GM20431 (cell line): ENCODE results near the gene GPR107.

Experiments used
- in situ Hi-C: fragments of 300-500 bp; cut with MseI, MboI; formaldehyde crosslinking; loops from one replicate; pipeline ENCODE4 v1.15.0; 2020; ENCODE audit warnings: low sequenced_read_pairs; ENCODE audit not compliant: unreplicated experiment

GPR107 gene

DNA sequence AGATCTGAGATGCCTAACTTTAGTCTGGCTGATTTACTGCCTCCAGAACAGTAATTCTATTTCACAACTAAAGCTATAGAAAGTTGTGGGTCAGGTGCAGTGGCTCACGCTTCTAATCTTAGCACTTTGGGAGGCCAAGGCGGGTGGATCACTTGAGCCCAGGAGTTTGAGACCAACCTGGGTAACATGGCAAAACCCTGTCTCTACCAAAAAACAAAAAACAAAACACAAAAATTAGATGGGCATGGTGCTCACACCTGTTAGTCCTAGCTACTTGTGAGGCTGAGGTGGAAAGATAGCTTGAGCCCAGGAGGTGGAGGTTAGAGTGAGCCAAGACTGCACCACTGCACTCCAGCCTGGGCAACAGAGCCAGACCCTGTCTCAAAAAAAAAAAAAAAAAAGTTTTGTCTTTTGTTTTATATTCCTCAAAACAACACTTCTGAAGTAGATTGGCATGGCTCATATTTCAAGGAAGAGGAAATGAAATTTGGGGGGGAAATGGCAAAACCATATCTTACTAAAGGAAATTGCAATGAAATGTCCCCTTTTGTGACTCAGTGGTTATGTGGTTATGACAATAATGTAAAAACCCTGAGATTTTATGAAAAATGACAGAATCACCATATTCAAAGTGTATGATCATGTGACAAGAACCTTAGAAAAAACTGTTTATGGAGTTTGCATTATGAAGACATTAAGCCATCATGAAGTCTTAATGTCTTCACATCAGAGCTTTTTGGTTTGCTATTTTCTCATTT lies 26.9 kb upstream of the GPR107 start:
- in situ Hi-C loops = no loop called here

DNA sequence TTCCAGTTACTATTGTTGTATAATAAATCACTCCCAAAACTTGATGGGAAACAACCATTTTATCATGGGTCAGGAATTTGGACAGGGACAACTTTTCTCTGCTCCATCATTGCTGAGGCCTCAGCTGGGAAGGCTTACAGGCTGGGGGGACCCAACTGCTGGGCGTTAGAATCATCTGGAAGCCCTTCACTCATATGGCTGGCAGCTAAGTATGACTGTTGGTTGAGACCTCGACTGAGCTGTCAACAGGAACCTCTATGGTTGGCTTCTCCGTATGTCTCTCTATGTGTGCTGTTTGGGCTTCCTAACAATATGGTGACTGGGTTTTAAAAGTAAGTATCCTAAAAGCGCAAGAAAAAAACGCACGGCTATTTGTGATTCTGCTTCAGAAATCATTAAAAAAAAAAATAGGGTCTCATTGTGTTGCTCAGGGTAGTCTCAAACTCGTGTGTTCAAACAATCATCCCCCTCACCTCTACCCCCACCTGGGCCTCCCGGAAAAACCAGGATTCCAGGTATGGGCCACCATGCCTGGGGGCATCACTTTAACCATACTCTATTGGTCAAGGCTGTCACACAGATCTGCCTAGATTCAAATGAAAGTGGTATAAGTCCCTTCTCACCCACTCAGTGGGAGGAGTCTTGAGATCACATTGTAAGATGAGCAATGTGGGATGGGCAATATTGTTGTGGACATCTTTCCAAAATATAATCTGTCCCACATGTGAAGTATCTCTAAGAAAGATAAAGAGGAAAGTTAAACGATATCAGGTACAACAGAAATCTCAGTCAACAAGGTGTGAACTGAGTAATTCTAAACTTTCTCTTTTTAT lies 26.0 kb upstream of the GPR107 start:
- in situ Hi-C loops = no loop called here

DNA sequence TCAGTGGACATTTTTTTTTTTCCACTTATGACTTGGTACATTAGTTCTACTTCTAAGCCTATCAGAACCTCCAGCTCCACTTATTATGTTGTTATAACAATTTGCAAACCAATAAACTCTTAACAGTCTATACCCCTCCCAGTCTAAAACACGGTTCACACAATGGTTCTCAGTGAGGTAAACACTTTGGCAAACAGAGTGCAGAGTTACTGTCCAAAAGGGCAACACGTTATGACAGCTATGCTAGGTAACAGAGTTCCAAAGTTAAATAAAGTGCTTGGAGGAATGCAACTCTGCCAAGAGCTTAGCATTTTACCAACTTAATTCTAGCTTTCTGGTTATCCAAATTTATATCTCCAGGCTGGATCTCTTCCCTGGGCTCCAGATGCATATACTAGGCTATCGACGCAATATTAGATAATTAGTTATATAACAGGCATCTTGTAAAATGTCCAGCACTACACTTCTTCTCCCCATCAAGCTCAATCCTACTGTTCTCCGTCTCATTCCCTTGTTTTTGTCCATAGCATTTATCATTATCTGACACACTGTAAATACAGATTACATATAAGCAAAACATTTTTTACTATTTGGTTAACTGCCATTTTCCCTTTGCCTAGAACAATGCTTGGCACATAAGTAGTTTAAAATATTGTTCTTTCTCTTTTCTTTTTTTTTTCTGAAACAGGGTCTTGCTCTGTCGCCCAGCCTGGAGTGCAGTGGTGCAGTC lies 25.0 kb upstream of the GPR107 start:
- in situ Hi-C loops = no loop called here

DNA sequence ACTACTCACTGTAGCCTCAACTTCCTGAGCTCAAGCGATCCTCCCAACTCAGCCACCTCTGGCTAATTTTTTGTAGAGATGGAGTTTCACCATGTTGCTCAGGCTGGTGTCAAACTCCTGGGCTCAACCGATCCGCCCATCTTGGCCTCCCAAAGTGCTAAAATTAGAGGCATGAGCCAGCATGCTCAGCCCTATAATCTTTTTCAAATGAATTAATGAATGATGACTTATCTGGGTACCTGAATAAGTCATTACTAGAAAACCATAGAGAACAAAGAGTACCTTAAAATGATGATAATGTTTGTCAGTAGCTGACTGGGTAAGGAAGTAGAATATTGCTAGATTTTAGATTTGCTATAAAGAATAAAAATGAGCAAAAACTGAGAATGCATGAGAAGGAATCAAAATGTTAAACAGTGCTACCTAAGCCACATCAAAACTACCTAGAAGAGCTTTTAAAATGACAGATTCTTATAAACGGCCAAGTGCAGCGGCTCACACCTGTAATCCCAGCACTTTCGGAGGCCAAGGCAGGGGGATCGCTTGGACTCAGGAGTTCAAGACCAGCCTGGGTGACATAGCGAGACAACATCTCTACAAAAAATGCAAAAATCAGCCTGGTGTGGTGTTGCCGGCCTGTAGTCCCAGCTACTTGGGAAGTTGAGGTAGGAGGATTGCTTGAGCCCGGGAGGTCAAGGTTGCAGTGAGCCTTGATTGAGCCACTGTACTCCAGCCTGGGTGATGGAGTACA lies 24.3 kb upstream of the GPR107 start:
- in situ Hi-C loops = no loop called here

DNA sequence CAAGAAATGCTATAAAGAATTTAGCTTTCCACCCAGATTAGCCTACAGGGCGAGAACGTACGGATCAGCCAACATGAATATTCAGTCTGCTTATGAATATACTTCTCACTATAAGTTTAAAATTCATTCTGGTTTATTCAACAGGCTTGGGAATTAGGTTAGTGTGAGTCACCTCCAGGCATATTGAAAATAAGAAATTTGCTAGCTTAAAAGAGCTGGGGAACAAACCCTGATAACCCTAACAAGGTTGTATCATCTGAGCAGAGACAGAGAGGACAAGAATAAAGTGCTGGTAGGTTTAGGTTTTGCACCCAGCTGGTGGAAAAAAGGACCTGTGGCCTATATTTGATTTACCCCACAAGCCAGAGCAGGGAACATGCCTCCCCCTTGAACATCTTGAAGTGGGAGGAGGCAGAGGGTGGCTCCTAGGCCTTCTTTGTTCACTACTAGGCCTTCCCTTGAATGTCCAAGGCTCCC lies 23.0 kb upstream of the GPR107 start:
- in situ Hi-C loops = no loop called here

DNA sequence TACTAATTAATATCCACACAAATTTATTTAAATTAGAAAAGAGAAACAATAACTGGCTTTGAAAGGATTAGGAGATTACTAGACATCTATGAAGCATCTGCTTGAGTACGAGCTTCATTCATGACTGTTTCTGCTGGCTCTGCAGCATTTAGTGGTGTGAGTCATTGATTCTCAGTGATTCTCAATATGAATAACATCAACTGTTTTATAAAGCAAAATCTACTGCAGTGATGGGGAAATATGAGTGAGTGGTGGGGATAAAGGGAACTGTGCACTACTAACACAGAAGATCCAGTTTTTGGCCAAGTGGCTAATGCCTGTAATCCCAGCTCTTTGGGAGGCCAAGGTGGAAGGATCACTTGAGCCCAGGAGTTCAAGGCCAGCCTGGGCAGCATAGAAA lies 19.1 kb upstream of the GPR107 start:
- in situ Hi-C loops = no loop called here

DNA sequence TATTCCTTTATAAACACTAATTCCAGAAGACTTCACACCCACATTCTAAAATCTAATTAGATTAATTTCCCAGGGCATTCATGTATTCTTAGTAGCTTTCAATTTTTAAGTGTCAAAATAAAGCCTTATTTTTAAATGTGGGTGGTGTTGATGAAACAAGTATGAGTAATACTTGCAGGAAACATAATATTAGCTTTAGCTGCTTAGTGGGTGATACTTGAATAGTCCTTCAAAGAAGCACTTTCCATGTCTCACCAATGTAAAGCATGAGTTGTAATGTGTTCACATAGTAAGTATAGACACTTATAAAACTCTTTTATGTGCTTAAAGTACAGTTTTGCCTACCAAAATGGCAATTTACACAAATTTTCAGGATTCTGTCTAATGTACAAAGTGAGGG lies 17.6 kb upstream of the GPR107 start:
- in situ Hi-C loops = no loop called here

DNA sequence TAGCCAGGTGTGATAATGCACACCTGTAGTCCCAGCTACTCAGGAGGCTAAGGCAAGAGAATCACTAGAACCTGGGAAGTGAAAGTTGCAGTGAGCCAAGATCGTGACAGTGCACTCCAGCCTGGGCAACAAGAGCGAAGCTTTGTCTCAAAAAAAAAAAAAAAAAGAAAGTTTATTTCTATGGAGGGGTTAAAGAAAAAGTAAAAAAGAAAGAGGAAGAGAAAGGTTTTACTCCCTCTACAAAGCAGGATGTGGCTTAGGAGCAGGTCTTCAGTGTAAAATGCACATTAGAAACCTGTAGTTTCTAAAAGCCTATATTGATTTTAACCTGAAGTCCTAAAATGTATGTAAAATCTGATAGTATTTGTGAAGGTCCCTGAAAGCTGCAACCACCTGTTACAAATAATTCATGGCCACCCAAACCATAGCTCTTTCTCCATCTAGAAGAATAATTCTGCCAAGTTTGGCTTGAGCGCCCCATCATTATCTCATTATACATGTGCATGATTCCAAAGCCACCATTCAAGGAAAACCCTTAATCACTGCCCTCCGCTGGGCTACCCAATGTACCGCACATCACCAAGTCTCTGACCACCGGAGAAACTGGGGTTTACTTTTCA lies 14.1 kb upstream of the GPR107 start:
- in situ Hi-C loops = no loop called here

DNA sequence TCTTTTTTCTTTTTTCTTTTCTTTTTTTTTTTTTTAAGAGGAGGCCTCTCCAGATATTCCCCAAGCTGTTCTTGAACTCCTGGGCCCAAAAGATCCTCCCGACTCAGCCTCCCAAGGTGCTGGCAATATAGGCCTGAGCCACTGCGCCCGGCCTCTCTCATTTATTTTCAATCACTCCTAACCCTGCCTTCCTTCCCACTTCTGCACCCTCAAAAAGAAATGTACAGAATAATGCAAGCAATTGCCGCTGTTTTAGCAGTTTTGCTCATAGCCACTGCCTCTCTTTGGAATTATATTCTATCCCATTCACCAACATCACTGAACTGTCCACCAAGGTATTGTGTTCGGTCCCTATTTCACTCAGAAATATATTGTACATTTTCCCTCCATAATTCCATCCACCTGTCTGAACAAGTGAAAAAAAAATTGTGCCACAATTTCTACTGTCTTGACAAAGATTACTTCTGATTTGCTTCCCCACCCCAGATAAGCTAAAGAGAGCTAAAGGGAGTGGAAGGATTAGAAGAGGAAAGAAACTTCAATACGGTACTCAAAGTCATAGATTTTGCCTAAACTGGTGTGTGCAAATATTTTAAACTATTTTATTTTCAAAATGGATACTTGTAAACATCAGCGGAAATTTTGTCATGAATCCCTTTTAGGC lies 12.6 kb upstream of the GPR107 start:
- in situ Hi-C loops = no loop called here

DNA sequence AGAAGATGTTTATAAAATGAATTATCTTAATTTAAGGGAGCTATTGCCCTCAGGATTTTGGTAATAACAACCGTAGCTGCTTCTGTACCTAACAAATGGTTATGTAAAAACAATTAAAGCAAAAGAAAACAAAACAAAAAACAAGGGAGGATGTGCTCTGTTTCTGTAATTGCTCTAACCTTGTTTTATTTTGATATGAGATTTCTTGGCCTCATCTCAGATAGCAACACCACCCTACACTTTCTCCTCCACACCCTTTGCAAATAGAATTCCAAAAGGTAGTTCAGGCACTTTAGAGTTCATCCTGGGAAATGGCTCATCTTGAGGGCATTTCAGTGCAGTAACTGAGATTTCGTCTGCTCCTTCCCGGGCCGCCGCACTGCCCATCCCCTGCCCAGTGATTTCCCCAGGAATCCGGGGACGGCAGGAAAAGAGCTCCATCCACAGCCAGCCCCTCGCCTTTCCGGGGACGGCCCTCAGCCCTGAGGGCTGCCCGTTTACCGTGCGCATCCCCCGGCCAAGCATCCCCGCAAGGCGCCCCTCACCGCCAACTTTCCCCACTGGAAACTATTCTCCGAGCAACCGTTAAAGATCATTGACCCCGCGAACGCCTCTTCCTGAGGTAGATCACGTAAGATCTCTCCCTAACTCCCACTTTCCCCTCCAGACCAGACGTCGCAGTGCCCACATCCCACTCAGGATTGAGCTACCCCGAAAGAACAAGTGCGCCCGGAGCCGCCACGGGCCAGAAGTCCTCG lies 11.9 kb upstream of the GPR107 start:
- in situ Hi-C loops = no loop called here

DNA sequence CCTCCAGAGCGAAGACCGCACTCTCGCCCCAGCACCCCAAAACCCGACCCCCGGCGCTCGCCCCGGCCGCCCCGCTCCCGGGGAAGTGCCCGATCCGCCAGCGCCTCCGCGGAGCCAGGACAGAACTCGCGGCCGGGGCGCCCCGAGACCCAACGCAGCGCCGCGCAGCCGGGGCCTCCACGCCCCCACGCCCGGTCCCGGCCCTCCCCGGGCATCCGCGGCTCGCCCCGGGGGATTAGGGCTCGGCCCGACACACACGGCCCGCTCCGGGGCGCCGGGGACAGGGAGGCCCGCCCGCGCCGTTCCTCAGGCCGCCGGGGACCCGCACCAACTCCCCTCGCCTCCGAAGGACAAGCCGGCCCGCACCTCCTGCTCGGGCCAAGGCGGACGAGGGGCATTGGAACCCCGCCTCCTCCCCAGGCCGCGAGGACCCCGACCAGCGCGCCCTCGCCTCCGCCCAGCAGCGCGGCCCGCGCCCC lies 11.3 kb upstream of the GPR107 start:
- in situ Hi-C loops = no loop called here

DNA sequence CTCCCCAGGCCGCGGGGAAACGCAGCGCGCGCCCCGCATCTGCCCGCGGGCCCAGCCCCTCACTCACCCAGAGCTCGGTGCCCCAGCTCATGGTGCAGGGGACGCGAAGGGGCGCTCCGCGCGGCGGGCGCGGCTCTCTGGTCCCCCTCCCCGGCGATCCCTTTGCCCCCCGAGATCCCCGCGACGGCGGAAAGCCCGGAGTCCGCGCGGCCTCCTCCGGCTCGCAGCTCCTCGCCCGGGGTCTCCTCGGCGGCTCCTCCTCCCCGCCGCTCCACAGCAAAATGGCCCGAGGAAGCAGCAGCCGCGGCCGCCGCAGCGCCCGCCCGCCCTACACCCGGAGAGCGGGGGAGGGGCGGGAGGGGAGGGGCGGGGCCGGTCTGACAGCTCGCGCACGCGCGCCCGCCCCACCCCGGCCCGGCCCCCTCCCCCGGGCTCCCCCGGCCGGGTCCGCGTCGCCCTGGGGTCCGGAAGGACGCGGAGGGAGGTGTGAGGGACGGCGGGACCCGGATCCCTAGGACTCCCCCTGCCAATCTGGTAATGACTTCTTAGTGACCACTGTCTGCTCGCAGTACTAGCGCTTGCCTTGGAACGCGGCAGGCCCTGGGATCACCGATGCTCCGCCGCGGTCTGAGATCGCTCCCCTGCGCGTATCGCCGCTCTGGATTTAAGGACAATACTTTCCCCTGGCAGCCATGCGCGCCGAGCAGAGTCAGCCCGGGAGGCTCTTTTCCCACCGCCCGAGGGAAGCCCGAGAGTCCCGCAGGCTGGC lies 10.6 kb upstream of the GPR107 start, which contains the start of gene FNBP1:
FNBP1 (minus strand) TSS at position 305 of the 769 bp plus-strand sequence; CDS start at position 91, 214 bp downstream.
- in situ Hi-C loops = no loop called here

DNA sequence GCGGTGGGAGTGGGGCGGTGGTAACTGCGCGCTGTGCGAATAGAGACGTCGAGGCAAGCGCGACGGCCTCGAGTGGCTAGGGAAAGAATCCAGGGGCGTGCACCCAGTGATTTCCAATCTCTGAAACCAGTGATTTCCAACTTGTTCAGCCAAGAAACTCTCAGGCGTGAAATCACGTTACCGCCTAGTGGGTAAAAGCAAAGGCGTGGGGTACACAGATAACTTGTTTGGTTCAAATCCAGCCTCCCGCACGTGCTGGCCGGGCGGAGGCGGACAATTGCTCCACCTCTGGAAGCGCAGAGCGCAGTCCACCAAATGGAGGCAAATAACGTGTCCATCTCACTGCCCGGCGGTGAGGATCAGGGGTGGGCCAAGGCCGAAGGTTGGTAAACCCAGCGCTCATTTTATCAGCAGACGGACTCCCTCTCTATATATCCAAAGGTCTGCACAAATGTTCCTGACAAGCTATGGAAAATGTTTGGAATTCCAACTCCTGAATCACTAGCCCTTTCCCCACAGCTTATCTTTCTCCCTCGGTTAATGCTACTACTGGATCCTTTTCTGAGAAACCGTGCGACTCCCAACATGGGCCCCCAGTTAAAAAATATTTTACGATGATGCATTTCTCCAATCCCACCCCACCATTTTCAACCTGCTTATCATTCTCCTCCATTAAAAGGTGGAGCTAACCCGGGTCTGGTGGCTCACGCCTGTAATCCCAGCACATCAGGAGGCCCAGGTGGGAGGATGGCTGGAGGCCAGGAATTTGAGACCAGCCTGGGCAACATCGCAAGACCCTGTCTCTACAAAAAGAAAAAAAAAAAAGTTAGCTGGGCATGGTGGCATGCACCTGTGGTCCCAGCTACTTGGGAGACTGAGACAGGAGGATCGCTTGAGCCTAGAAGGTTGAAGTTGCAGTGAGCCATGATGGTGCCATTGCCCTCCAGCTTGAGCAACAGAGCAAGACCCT lies 9.8 kb upstream of the GPR107 start:
- in situ Hi-C loops = no loop called here

DNA sequence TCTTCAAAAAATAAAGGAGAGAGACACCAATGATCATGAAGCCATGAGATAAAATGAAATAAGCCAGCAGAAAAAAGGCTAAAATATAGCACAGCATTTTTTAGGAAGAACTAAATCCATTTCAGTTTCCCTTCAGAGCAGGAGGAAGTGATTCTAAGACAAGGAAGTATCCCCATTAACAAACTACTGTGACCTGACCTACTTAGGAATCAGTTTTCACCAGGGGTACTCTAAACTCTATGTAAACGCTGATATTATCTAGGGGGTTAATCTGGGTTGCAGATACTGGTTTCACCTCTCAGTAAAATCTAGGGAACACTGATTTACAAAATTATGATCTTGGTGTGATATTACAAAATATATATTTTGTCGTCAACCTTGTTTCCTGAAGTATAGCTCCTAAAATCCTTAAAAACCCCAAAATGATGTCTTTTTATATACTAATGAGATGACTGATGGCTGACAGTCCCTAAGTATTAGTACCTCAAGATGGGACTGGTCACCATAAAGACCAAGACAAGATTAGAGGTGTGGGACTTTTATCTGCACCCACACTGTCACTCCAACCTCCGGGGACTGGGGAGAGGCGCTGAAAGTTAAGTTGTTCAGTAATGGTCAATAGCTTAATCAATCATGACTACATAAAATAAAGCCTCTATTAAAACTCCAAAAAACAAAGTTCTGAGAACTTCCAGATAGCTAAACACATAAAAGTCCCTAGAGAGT lies 7.8 kb upstream of the GPR107 start:
- in situ Hi-C loops = no loop called here

DNA sequence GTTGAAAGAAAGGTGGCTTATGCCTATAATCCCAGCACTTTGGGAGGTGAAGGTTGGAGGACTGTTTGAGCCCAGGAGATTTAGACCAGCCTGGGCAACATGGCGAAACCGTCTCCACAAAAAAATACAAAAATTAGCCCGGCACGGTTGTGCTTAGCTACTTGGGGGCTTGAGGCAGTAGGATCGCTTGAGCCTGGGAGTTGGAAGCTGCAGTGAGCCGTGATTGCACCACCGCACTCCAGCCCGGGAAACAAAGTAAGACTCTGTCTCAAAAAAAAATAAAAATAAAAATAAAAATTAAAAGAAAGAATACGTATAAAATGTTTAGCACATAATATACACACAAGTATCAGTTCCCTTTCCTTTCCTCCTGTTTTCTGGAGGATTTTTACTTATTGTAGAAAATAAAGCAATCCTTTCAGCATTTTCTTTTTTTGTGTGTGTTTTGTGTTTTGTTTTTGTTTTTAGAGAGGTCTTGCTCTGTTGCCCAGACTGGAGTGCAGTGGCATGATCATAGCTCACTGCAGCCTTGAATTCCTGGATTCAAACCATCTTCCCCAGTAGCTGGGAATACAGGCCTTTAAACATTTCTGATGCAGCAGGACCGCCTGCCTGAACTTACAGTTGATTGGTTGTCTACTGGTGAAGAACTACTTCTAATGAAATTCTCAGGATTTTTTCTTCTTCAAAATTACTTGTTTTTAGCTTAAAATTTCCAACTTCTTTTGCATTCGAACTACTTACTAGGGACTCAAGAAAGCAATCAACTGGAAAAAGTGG lies 4.1 kb upstream of the GPR107 start:
- in situ Hi-C loops = no loop called here
